Lower leg skin (tissue), 4 donors: Measurements from ENCODE around the gene DVL3. TPM values are rescaled to one million over a fixed set of nuclear protein-coding genes. Genes with fewer than 3 reads are reported as not detected.

Experiments used
- DNase-seq, 2 donors: peaks; one replicate each; pipeline ENCODE4 v3.0.0-alpha.2; 2019; ENCODE audit warnings: low spot score in 2 of 2
- H3K4me3 ChIP-seq: fragments of 200-600 bp; sonication (generic); 2 replicates; pipeline ENCODE4 v1.5.1; 2017; ENCODE audit warnings: mild to moderate bottlenecking, low read depth; ENCODE audit not compliant: poor library complexity, severe bottlenecking
- CTCF ChIP-seq, 3 donors: fragments of 450-650 bp; IDR thresholded peaks; one replicate each; pipeline ENCODE4 v1.5.1; 2016; ENCODE audit warnings: antibody characterized with exemption in 3 of 3, mild to moderate bottlenecking in 3 of 3, moderate library complexity in 2 of 3
- POLR2A ChIP-seq, 2 donors: fragments of 450-650 bp; IDR thresholded peaks; one replicate each; pipeline ENCODE4 v1.6.1; 2016 to 2017; ENCODE audit warnings: antibody characterized with exemption in 2 of 2, mild to moderate bottlenecking in 1 of 2, moderate library complexity in 1 of 2
- WGBS, 2 donors: methylation state at CpG; one replicate each; pipeline ENCODE4 v1.1.5; 2018; 5-methylcytosine and 5-hydroxymethylcytosine counted together
- intact Hi-C: fragments of 100-400 bp; cut with DNase I; formaldehyde crosslinking; loops from one replicate; pipeline ENCODE4 v1.15.0; 2023; ENCODE audit warnings: low total_unique reads
- total RNA-seq, 4 donors: library from RNA; depleted of rRNA; stranded (reverse); fragments of >200 nt; gene quantifications; one replicate each; pipeline ENCODE4 v1.1.0, GENCODE V29; 2016

The DVL3 gene
- total RNA-seq, 4 donors from 2014 or later, result 37.9 to 81.9 (median 42.4) TPM

- intact Hi-C loops, result no loop called here
These were observed 48.3 kb downstream of the DVL3 start for GRCh38 chr3:184203526-184203925.

GRCh38 chr3:184209146-184209923, 54.2 kb downstream of the DVL3 start:
- no peak for DNase-seq
- intact Hi-C loops, result no loop called here
- no peak overlapping the region for H3K4me3 ChIP-seq
- TF ChIP-seq CTCF (IDR thresholded peaks at IDR 0.05) (no peak), POLR2A (IDR thresholded peaks at IDR 0.05) (no peak)
- whole genome bisulfite sequencing, 2 donors, result 43 to 55% methylated on average over 11 of the region's 11 CpGs

More at GRCh38 chr3:184203526-184203925, 48.3 kb downstream of the DVL3 start:
- DNase-seq, result no peak
- 77 to 80% methylated on average over 8 of the region's 8 CpGs for WGBS, 2 donors
- TF ChIP-seq CTCF (IDR thresholded peaks at IDR 0.05) (no peak), POLR2A (IDR thresholded peaks at IDR 0.05) (no peak)
- H3K4me3 ChIP-seq, result no peak overlapping the region

GRCh38 chr3:184211297-184211696, 56.1 kb downstream of the DVL3 start:
- TF ChIP-seq CTCF (IDR thresholded peaks at IDR 0.05), result no peak
- no peak for TF ChIP-seq POLR2A (IDR thresholded peaks at IDR 0.05)
- no peak for DNase-seq
- intact Hi-C loops, result no loop called here
- no peak overlapping the region for H3K4me3 ChIP-seq
- WGBS, 2 donors, result 66 to 71% methylated on average over 5 of the region's 5 CpGs

- TF ChIP-seq CTCF (IDR thresholded peaks at IDR 0.05), result no peak
- no peak for TF ChIP-seq POLR2A (IDR thresholded peaks at IDR 0.05)
- intact Hi-C loops, result no loop called here
- no peak overlapping the region for H3K4me3 ChIP-seq
- WGBS, 2 donors, result 60% methylated on average over 5 of the region's 5 CpGs
- DNase-seq, result no peak
These were observed 56.5 kb downstream of the DVL3 start for GRCh38 chr3:184211718-184212117.

- no peak overlapping the region for H3K4me3 ChIP-seq
- TF ChIP-seq POLR2A (IDR thresholded peaks at IDR 0.05) (no peak), CTCF (IDR thresholded peaks at IDR 0.05) (no peak)
- intact Hi-C loops, result no loop called here
- DNase-seq, result no peak
- WGBS, 2 donors, result 47 to 55% methylated on average over 4 of the region's 4 CpGs
These were observed 63.6 kb downstream of the DVL3 start for GRCh38 chr3:184218814-184219213.

GRCh38 chr3:184222521-184222920, 67.3 kb downstream of the DVL3 start:
- no peak overlapping the region for H3K4me3 ChIP-seq
- no peak for DNase-seq
- TF ChIP-seq CTCF (IDR thresholded peaks at IDR 0.05), result no peak
- TF ChIP-seq POLR2A (IDR thresholded peaks at IDR 0.05), result no peak
- intact Hi-C loops, result no loop called here
- WGBS, 2 donors, result 75 to 82% methylated on average over 3 of the region's 3 CpGs
